Smooth muscle cell (in vitro differentiated cells): Measurements from ENCODE around the gene DUOXA1. TPM values are rescaled to one million over a fixed set of nuclear protein-coding genes. Genes with fewer than 3 reads are reported as not detected.
"Not testable (repeated sequence)": the region's sequence is repeated elsewhere in the genome, so short reads cannot be mapped to it uniquely, and the experiment has no call there.

ENCODE experiments used
- DNase-seq: peaks from one replicate; lab custom pipeline; 2025; ENCODE audit not compliant: unreplicated experiment; lab: John Stamatoyannopoulos, UW
- H2AFZ ChIP-seq: fragments of 200-600 bp; sonication (generic); 2 replicates; pipeline ENCODE4 v1.6.0; 2016; ENCODE audit warnings: antibody characterized with exemption, low read depth, mild to moderate bottlenecking
- H3F3A ChIP-seq: fragments of 200-600 bp; sonication (generic); 2 replicates; pipeline ENCODE4 v1.6.0; 2017; ENCODE audit warnings: antibody characterized with exemption, low read depth
- H3K27ac ChIP-seq: fragments of 200-600 bp; sonication (generic); 2 replicates; pipeline ENCODE4 v1.5.1; 2016; ENCODE audit warnings: low read depth, mild to moderate bottlenecking
- H3K27me3 ChIP-seq: fragments of 200-600 bp; sonication (generic); 2 replicates; pipeline ENCODE4 v1.6.1; 2016; ENCODE audit warnings: low read depth, mild to moderate bottlenecking
- H3K36me3 ChIP-seq: fragments of 200-600 bp; sonication (generic); 2 replicates; pipeline ENCODE4 v1.5.1; 2016; ENCODE audit warnings: low read depth
- H3K4me1 ChIP-seq: fragments of 200-600 bp; sonication (generic); 2 replicates; pipeline ENCODE4 v1.5.1; 2016; ENCODE audit warnings: low read depth
- H3K4me2 ChIP-seq: fragments of 200-600 bp; sonication (generic); 2 replicates; pipeline ENCODE4 v1.6.0; 2016; ENCODE audit warnings: mild to moderate bottlenecking
- H3K4me3 ChIP-seq: fragments of 200-600 bp; sonication (generic); 2 replicates; pipeline ENCODE4 v1.5.1; 2016; ENCODE audit warnings: mild to moderate bottlenecking
- H3K79me2 ChIP-seq: fragments of 200-600 bp; sonication (generic); 2 replicates; pipeline ENCODE4 v1.6.0; 2016; ENCODE audit warnings: low read depth, mild to moderate bottlenecking
- H3K9ac ChIP-seq: fragments of 200-600 bp; sonication (generic); 2 replicates; pipeline ENCODE4 v1.6.0; 2016; ENCODE audit warnings: low read depth
- H3K9me3 ChIP-seq: fragments of 200-600 bp; sonication (generic); replicated peaks from 2 replicates; pipeline ENCODE4 v1.5.1; 2016; ENCODE audit warnings: low read depth
- H4K20me1 ChIP-seq: fragments of 200-600 bp; sonication (generic); 2 replicates; pipeline ENCODE4 v1.6.0; 2016; ENCODE audit warnings: low read depth
- CTCF ChIP-seq: fragments of 200-600 bp; sonication (generic); IDR thresholded peaks from 2 replicates; pipeline ENCODE4 v1.5.1; 2017; ENCODE audit warnings: borderline replicate concordance, mild to moderate bottlenecking, antibody characterized with exemption; ENCODE audit not compliant: insufficient read depth, poor library complexity, severe bottlenecking
- WGBS: methylation state at CpG from one replicate; pipeline ENCODE4 v1.1.7; 2016; ENCODE audit warnings: low lambda C conversion rate; 5-methylcytosine and 5-hydroxymethylcytosine counted together
- polyA plus RNA-seq: library from polyadenylated mRNA; unstranded; fragments of >200 nt; fragmentation: Nextera tagmentation; extraction: Ambion mirVana; gene quantifications from 2 replicates; pipeline ENCODE4 v1.2.1, GENCODE V29; 2016
- total RNA-seq: library from RNA; depleted of rRNA; stranded (reverse); fragments of >200 nt; gene quantifications from 2 replicates; pipeline ENCODE4 v1.2.3, GENCODE V29; 2014

The DUOXA1 gene
- total and polyA plus RNA-seq, 2 experiments from 2014 or later, result 2.8 to 7.6 TPM

GRCh38 chr15:45138814-45139765 lies 9.4 kb upstream of the DUOXA1 start:
- Histone ChIP-seq H3K36me3 (no peaks in the 10 kb centered on the region), H3K4me2 (no peak overlapping the region), H3K27ac (no peak overlapping the region), H3K9me3 (no peaks in the 10 kb centered on the region), H3K79me2 (no peaks in the 10 kb centered on the region), H4K20me1 (no peaks in the 10 kb centered on the region), H2AFZ (no peak overlapping the region), H3K9ac (no peak overlapping the region), H3F3A (no peaks in the 10 kb centered on the region), H3K27me3 (peaks cover 29% of the 10 kb centered on the region), H3K4me3 (no peak overlapping the region), H3K4me1 (no peaks in the 10 kb centered on the region)
- WGBS, result 88% methylated on average over 12 of the region's 12 CpGs
- TF ChIP-seq CTCF, result no peak
- no peak for DNase-seq

- Histone ChIP-seq H3K4me1 (no peaks in the 10 kb centered on the region), H3K9me3 (no peaks in the 10 kb centered on the region), H3F3A (no peaks in the 10 kb centered on the region), H3K4me3 (no peak overlapping the region), H2AFZ (no peak overlapping the region), H3K79me2 (no peaks in the 10 kb centered on the region), H3K36me3 (no peaks in the 10 kb centered on the region), H3K27ac (no peak overlapping the region), H3K27me3 (peaks cover 43% of the 10 kb centered on the region), H3K9ac (no peak overlapping the region), H3K4me2 (no peak overlapping the region), H4K20me1 (no peaks in the 10 kb centered on the region)
- no peak for DNase-seq
- TF ChIP-seq CTCF, result no peak
- 84% methylated on average over 8 of the region's 8 CpGs for WGBS
These were observed 8.0 kb upstream of the DUOXA1 start for GRCh38 chr15:45137703-45138102.

- TF ChIP-seq CTCF, result peak; percentile 27
These were observed 6.7 kb upstream of the DUOXA1 start for GRCh38 chr15:45136378-45136764.

GRCh38 chr15:45135705-45136377 lies 6.2 kb upstream of the DUOXA1 start:
- H3K9ac ChIP-seq, H3K9me3 ChIP-seq, H2AFZ ChIP-seq, H3K79me2 ChIP-seq, H3K36me3 ChIP-seq, DNase-seq, H3F3A ChIP-seq, H3K4me1 ChIP-seq, H3K4me3 ChIP-seq, H4K20me1 ChIP-seq, H3K4me2 ChIP-seq, H3K27ac ChIP-seq: not testable (repeated sequence)
- H3K27me3 ChIP-seq, result peaks cover 61% of the 10 kb centered on the region
- 55% methylated on average over 12 of the region's 37 CpGs for whole genome bisulfite sequencing

More at GRCh38 chr15:45136378-45136764, 6.7 kb upstream of the DUOXA1 start:
- no peaks in the 10 kb centered on the region for H4K20me1 ChIP-seq
- H3F3A ChIP-seq, result no peaks in the 10 kb centered on the region
- 29% methylated on average over 8 of the region's 10 CpGs for WGBS
- H3K79me2 ChIP-seq, result no peaks in the 10 kb centered on the region
- no peak overlapping the region for H3K4me3 ChIP-seq
- peaks cover 56% of the 10 kb centered on the region for H3K27me3 ChIP-seq
- no peaks in the 10 kb centered on the region for H3K9me3 ChIP-seq
- no peak overlapping the region for H3K4me2 ChIP-seq
- H3K36me3 ChIP-seq, result no peaks in the 10 kb centered on the region
- H3K9ac ChIP-seq, result no peak overlapping the region
- no peak overlapping the region for H2AFZ ChIP-seq
- no peak for DNase-seq
- no peaks in the 10 kb centered on the region for H3K4me1 ChIP-seq
- no peak overlapping the region for H3K27ac ChIP-seq
